T-cell (primary cell): ENCODE data around the gene MRPL54. TPM values are rescaled to one million over a fixed set of nuclear protein-coding genes. Genes with fewer than 3 reads are reported as not detected.
A peak's percentile ranks its signal among the peaks of the same experiment; 100 is the strongest.

ENCODE experiments used
- ATAC-seq, 4 experiments: fragments of 200-7000 bp in 3 of 4; fragments of 150-1000 bp in 1 of 4; cut with Tn5 transposase; replicated peaks in 1 of 4; 1 replicate in 3 of 4; 2 replicates in 1 of 4; pipeline ENCODE4 v1.10.0; 2021; ENCODE audit warnings: moderate library complexity in 3 of 4, mild to moderate bottlenecking in 2 of 4, moderate number of reproducible peaks in 1 of 4
- CTCF ChIA-PET, 2 donors: fragments of 300-600 bp; sonication (Branson Sonifier 250); formaldehyde crosslinking; loops; one replicate each; lab custom pipeline; 2022; ENCODE audit warnings: antibody characterized with exemption in 2 of 2; lab: Charles Lee
- POLR2A ChIA-PET, 2 donors: fragments of 300-600 bp; sonication (Branson Sonifier 250); formaldehyde crosslinking; loops; one replicate each; lab custom pipeline; 2022; ENCODE audit warnings: antibody characterized with exemption in 2 of 2; lab: Charles Lee
- DNase-seq, 35 experiments: peaks; one replicate each; pipeline versions ENCODE4 v3.0.0 to v3.0.0-alpha.2; 2013 to 2023
- H3K27ac ChIP-seq: one replicate; pipeline ENCODE4 v1.5.1; 2013; ENCODE audit warnings: low read length
- H3K27me3 ChIP-seq, 2 experiments: replicated peaks in 1 of 2; 1 replicate in 1 of 2; 2 replicates in 1 of 2; pipeline versions ENCODE4 v1.6.1 to v1.7.0; 2013; ENCODE audit warnings: low read length in 1 of 2, mixed read lengths in 1 of 2; ENCODE audit not compliant: control insufficient read depth in 2 of 2, insufficient read depth in 2 of 2; ENCODE audit errors: extremely low read depth in 1 of 2
- H3K36me3 ChIP-seq, 2 donors: 1 replicate in 1 of 2; 2 replicates in 1 of 2; pipeline versions ENCODE4 v1.6.1 to v1.7.0; 2013; ENCODE audit warnings: low read length in 1 of 2; ENCODE audit not compliant: control insufficient read depth in 2 of 2, insufficient read depth in 1 of 2; ENCODE audit errors: extremely low read depth in 1 of 2
- H3K4me1 ChIP-seq, 2 experiments: 1 replicate in 1 of 2; 2 replicates in 1 of 2; pipeline versions ENCODE4 v1.6.1 to v1.7.0; 2013; ENCODE audit warnings: low read length in 2 of 2, mixed read lengths in 1 of 2; ENCODE audit not compliant: insufficient read depth in 2 of 2, control insufficient read depth in 1 of 2; ENCODE audit errors: extremely low read depth in 1 of 2
- H3K4me3 ChIP-seq, 2 donors: 1 replicate in 1 of 2; 2 replicates in 1 of 2; pipeline versions ENCODE4 v1.5.1 to v1.7.0; 2013; ENCODE audit warnings: mild to moderate bottlenecking in 2 of 2, low read length in 1 of 2, moderate library complexity in 1 of 2; ENCODE audit not compliant: control insufficient read depth in 1 of 2; ENCODE audit errors: extremely low read depth in 1 of 2
- H3K9me3 ChIP-seq: 2 replicates; pipeline ENCODE4 v1.7.0; 2013
- H3K27ac Mint-ChIP-seq, 2 donors: one replicate each; pipeline ENCODE4 v1.8.0; 2020 to 2021; ENCODE audit warnings: mild to moderate bottlenecking in 2 of 2, mixed read lengths in 2 of 2
- H3K27me3 Mint-ChIP-seq, 2 donors: one replicate each; pipeline ENCODE4 v1.8.0; 2021 to 2022; ENCODE audit warnings: mixed read lengths in 2 of 2
- H3K36me3 Mint-ChIP-seq: one replicate; pipeline ENCODE4 v1.8.0; 2021; ENCODE audit warnings: mixed read lengths
- H3K4me1 Mint-ChIP-seq, 3 donors: one replicate each; pipeline ENCODE4 v1.8.0; 2020 to 2022; ENCODE audit warnings: mixed read lengths in 3 of 3, mild to moderate bottlenecking in 1 of 3
- H3K4me3 Mint-ChIP-seq, 3 donors: one replicate each; pipeline ENCODE4 v1.8.0; 2020 to 2022; ENCODE audit warnings: mild to moderate bottlenecking in 3 of 3, mixed read lengths in 3 of 3, moderate library complexity in 3 of 3
- H3K9me3 Mint-ChIP-seq, 3 donors: one replicate each; pipeline ENCODE4 v1.8.0; 2020 to 2022; ENCODE audit warnings: mixed read lengths in 3 of 3
- WGBS: methylation state at CpG from one replicate; pipeline ENCODE4 v1.1.5; 2013; ENCODE audit warnings: missing lambda C conversion rate; ENCODE audit not compliant: insufficient coverage; 5-methylcytosine and 5-hydroxymethylcytosine counted together
- total RNA-seq, 35 experiments: library from RNA in 6 of 35; stranded (reverse) in 6 of 35; fragments of 120-200 nt in 1 of 35; gene quantifications; one replicate each; pipeline versions ENCODE4 v1.2.1 to v1.2.4 and lab custom pipeline; 2013 to 2026

Gene MRPL54
- total RNA-seq, 5 donors from 2014 or later (not counting 1 experiment from before 2014, with no cell fraction given): 46.9 to 77.8 (median 52.2) TPM

- peak in 3 of 4 experiments; percentile 18 to 53 (median 46) for ATAC-seq
- DNase-seq: peak in 1 of 35 experiments; percentile 46
- peaks cover 6 to 56% of the 10 kb centered on the region in 2 experiments for H3K4me1 ChIP-seq
Measured at GRCh38 chr19:3785451-3785937, 23.0 kb downstream of the MRPL54 start.

GRCh38 chr19:3785938-3786824 is 23.7 kb downstream of the MRPL54 start, which contains the start of gene MATK:
Gene MATK, minus strand, starts transcription at chr19:3786381. Its CDS starts 1,246 bp downstream, at chr19:3785135.
- peak within 1 kb of the TSS; percentile 53 to 83 for H3K4me3 ChIP-seq
- ATAC-seq (peak; percentile 39 to 60 (median 54)), DNase-seq (peak in 5 of 35 experiments; percentile 8 to 47 (median 22))
- H3K27ac ChIP-seq: no peak within 1 kb of the TSS
- no peak within 1 kb of the TSS for H3K27ac Mint-ChIP-seq
- ChIA-PET POLR2A (no interaction called here), CTCF (interaction anchor here in 1 of 2 donors (0.6 kb wide), 1 partner anchor 1149 kb away, joined by 4 read pairs; no protein-coding TSS in a partner anchor)
- H3K4me3 Mint-ChIP-seq: peak within 1 kb of the TSS; percentile 71 to 80 (median 79)
- H3K36me3 ChIP-seq: peaks cover 8 to 16% of the 10 kb centered on the region in 2 donors
- peaks cover 6 to 37% (median 21%) of the 10 kb centered on the region in 3 donors for H3K4me1 Mint-ChIP-seq
- H3K36me3 Mint-ChIP-seq: peaks cover 17% of the 10 kb centered on the region
- H3K27me3 Mint-ChIP-seq: no peaks in the 10 kb centered on the region
- WGBS: under 1% methylated on average over 76 of the region's 101 CpGs
- peaks cover 0 to 6% of the 10 kb centered on the region in 2 experiments for H3K27me3 ChIP-seq
- H3K4me1 ChIP-seq: peaks cover 6 to 61% of the 10 kb centered on the region in 2 experiments
- H3K9me3 ChIP-seq: peaks cover under 1% of the 10 kb centered on the region
- peaks cover 6 to 19% (median 13%) of the 10 kb centered on the region in 3 donors for H3K9me3 Mint-ChIP-seq

More at GRCh38 chr19:3785451-3785937, 23.0 kb downstream of the MRPL54 start:
- Histone ChIP-seq H3K27me3 (peaks cover 0 to 6% of the 10 kb centered on the region in 2 experiments), H3K9me3 (peaks cover 3% of the 10 kb centered on the region), H3K36me3 (peaks cover 8 to 16% of the 10 kb centered on the region in 2 donors), H3K4me3 (peak overlapping the region; percentile 53 to 83), H3K27ac (no peak overlapping the region)
- H3K9me3 Mint-ChIP-seq: peaks cover 6 to 17% (median 17%) of the 10 kb centered on the region in 3 donors
- H3K36me3 Mint-ChIP-seq: peaks cover 17% of the 10 kb centered on the region
- H3K4me1 Mint-ChIP-seq: peaks cover 6 to 38% (median 23%) of the 10 kb centered on the region in 3 donors
- H3K27ac Mint-ChIP-seq: no peak overlapping the region
- peak overlapping the region; percentile 71 to 80 (median 79) for H3K4me3 Mint-ChIP-seq
- WGBS: under 1% methylated on average over 44 of the region's 47 CpGs
- H3K27me3 Mint-ChIP-seq: no peaks in the 10 kb centered on the region
- CTCF ChIA-PET: no interaction called here
- POLR2A ChIA-PET: no interaction called here

GRCh38 chr19:3788996-3789778 is 26.7 kb downstream of the MRPL54 start:
- peak in 2 of 4 experiments; percentile 19 to 48 for ATAC-seq
- peak overlapping the region in 1 of 3 donors; percentile 23 for H3K4me3 Mint-ChIP-seq
- H3K4me1 Mint-ChIP-seq: peaks cover 6 to 32% (median 19%) of the 10 kb centered on the region in 3 donors
- Histone ChIP-seq H3K27ac (peak overlapping the region; percentile 40), H3K9me3 (no peaks in the 10 kb centered on the region), H3K4me3 (no peak overlapping the region), H3K4me1 (peaks cover 6 to 51% of the 10 kb centered on the region in 2 experiments), H3K36me3 (peaks cover 0 to 2% of the 10 kb centered on the region in 2 donors), H3K27me3 (peaks cover 0 to 6% of the 10 kb centered on the region in 2 experiments)
- H3K27me3 Mint-ChIP-seq: no peaks in the 10 kb centered on the region
- peak in 18 of 35 experiments; percentile 18 to 69 (median 34) for DNase-seq
- POLR2A ChIA-PET: no interaction called here
- peaks cover 2% of the 10 kb centered on the region for H3K36me3 Mint-ChIP-seq
- H3K9me3 Mint-ChIP-seq: peaks cover 0 to 6% (median 0%) of the 10 kb centered on the region in 3 donors
- peak overlapping the region; percentile 56 to 79 for H3K27ac Mint-ChIP-seq
- 57% methylated on average over 9 of the region's 16 CpGs for WGBS
- CTCF ChIA-PET: interaction anchor here in 1 of 2 donors (0.6 to 1.1 kb wide), 2 partner anchors 27 to 80 kb away, joined by 4 to 5 read pairs; partner anchors contain the start of gene MRPL54

GRCh38 chr19:3790209-3790734 is 27.8 kb downstream of the MRPL54 start:
- H3K9me3 ChIP-seq: no peaks in the 10 kb centered on the region
- H3K36me3 ChIP-seq: peaks cover 0 to 3% of the 10 kb centered on the region in 2 donors
- H3K27ac ChIP-seq: no peak overlapping the region
- DNase-seq (no peak), ATAC-seq (no peak)
- Mint-ChIP-seq H3K27ac (peak overlapping the region in 1 of 2 donors; percentile 68), H3K4me1 (peaks cover 5 to 23% (median 11%) of the 10 kb centered on the region in 3 donors), H3K36me3 (peaks cover 2% of the 10 kb centered on the region), H3K27me3 (no peaks in the 10 kb centered on the region), H3K9me3 (peaks cover 0 to 6% (median 0%) of the 10 kb centered on the region in 3 donors), H3K4me3 (no peak overlapping the region)
- ChIA-PET CTCF (interaction anchor here in 1 of 2 donors (0.6 kb wide), 2 partner anchors 81 to 210 kb away, joined by 4 to 6 read pairs; no protein-coding TSS in a partner anchor), POLR2A (no interaction called here)
- peaks cover 3 to 41% of the 10 kb centered on the region in 2 experiments for H3K4me1 ChIP-seq
- H3K27me3 ChIP-seq: no peaks in the 10 kb centered on the region
- 95% methylated on average over 5 of the region's 6 CpGs for WGBS
- no peak overlapping the region for H3K4me3 ChIP-seq

GRCh38 chr19:3790941-3791340 is 28.5 kb downstream of the MRPL54 start:
- ATAC-seq (no peak), DNase-seq (no peak)
- Histone ChIP-seq H3K27ac (no peak overlapping the region), H3K27me3 (no peaks in the 10 kb centered on the region), H3K36me3 (peaks cover 0 to 3% of the 10 kb centered on the region in 2 donors), H3K9me3 (no peaks in the 10 kb centered on the region), H3K4me1 (peaks cover 3 to 37% of the 10 kb centered on the region in 2 experiments), H3K4me3 (no peak overlapping the region)
- H3K9me3 Mint-ChIP-seq: peaks cover 0 to 6% (median 0%) of the 10 kb centered on the region in 3 donors
- 84% methylated on average over 5 of the region's 7 CpGs for whole genome bisulfite sequencing
- ChIA-PET POLR2A (no interaction called here), CTCF (no interaction called here)
- no peaks in the 10 kb centered on the region for H3K27me3 Mint-ChIP-seq
- peaks cover 2% of the 10 kb centered on the region for H3K36me3 Mint-ChIP-seq
- no peak overlapping the region for H3K27ac Mint-ChIP-seq
- H3K4me1 Mint-ChIP-seq: peaks cover 5 to 19% (median 9%) of the 10 kb centered on the region in 3 donors
- H3K4me3 Mint-ChIP-seq: no peak overlapping the region
